Psoas muscle (tissue), 8 donors: ENCODE measurements around the gene ZNHIT2. TPM values are rescaled to one million over a fixed set of nuclear protein-coding genes. Genes with fewer than 3 reads are reported as not detected.

Source experiments
- ATAC-seq, 4 donors: fragments of 200-7000 bp; cut with Tn5 transposase; one replicate each; pipeline ENCODE4 v1.9.1; 2020; ENCODE audit warnings: moderate library complexity in 3 of 4, mild to moderate bottlenecking in 2 of 4
- DNase-seq, 2 donors: peaks; one replicate each; pipeline ENCODE4 v3.0.0-alpha.2; 2020
- H3K27ac ChIP-seq: fragments of 200-600 bp; one replicate; pipeline ENCODE4 v1.8.0; 2022
- H3K27me3 ChIP-seq, 3 donors: fragments of 200-600 bp in 1 of 3; one replicate each; pipeline versions ENCODE4 v1.6.1 to v1.8.0; 2013 to 2022; ENCODE audit warnings: low read length in 2 of 3, mild to moderate bottlenecking in 2 of 3, moderate library complexity in 1 of 3; ENCODE audit not compliant: insufficient read depth in 3 of 3
- H3K36me3 ChIP-seq, 2 donors: fragments of 200-600 bp in 1 of 2; one replicate each; pipeline versions ENCODE4 v1.6.1 to v1.8.0; 2013 to 2022; ENCODE audit warnings: low read depth in 1 of 2, mild to moderate bottlenecking in 1 of 2, moderate library complexity in 1 of 2; ENCODE audit not compliant: insufficient read depth in 1 of 2
- H3K4me1 ChIP-seq: fragments of 200-600 bp; one replicate; pipeline ENCODE4 v1.8.0; 2022
- H3K4me3 ChIP-seq: fragments of 200-600 bp; one replicate; pipeline ENCODE4 v1.8.0; 2022; ENCODE audit warnings: mild to moderate bottlenecking
- H3K9me3 ChIP-seq: fragments of 200-600 bp; one replicate; pipeline ENCODE4 v1.8.0; 2022
- WGBS, 3 donors: extraction: QIAGEN DNeasy Blood & Tissue Kit; methylation state at CpG; one replicate each; pipeline versions ENCODE4 v1.1.6 to v1.1.7; 2013; 5-methylcytosine and 5-hydroxymethylcytosine counted together
- intact Hi-C, 2 donors: fragments of 100-400 bp; cut with DNase I; formaldehyde crosslinking; loops; one replicate each; pipeline versions ENCODE4 v1.11.0 to v1.14.2; 2022
- polyA plus RNA-seq, 3 donors: library from polyadenylated mRNA; stranded (reverse); fragments of 200-250 nt; gene quantifications; one replicate each; pipeline ENCODE4 v1.2.3, GENCODE V29; 2013
- total RNA-seq, 4 donors: library from RNA; stranded (reverse); fragmentation: NEBNext Ultra II Directional in 2 of 4; extraction: Animal tissue kit (Norgen Biotek cat#: 25700) in 2 of 4; gene quantifications; one replicate each; pipeline versions ENCODE4 v1.2.1 to v1.2.4, GENCODE V29; 2021 to 2023
- TF ChIP-seq, protein P1 (sequence below): fragments of 200-600 bp; IDR thresholded peaks from one replicate; pipeline ENCODE4 v1.8.0; 2022; ENCODE audit warnings: antibody characterized with exemption
- donor health status: healthy with polysubstance abuse.
- donor health status: DM: no; HTN: no; CAD: no; lungs with moderate emphysema.
- donor health status: Bipolar disorder and iron deficiency.
- donor health status: healthy.
- donor health status: DM: yes; HTN: yes; CAD: no.
- donor health status: DM: no; HTN: no; CAD: no.
- donor health status: DM: no; HTN: no; CAD: no.
- donor health status: DM: yes; HTN: yes; CAD: no.

ZNHIT2 gene
- total and polyA plus RNA-seq, 7 donors: 8.6 to 25.7 (median 16.1) TPM

- 59 to 67% (median 64%) methylated on average over 10 of the region's 10 CpGs for WGBS, 3 donors
- ATAC-seq: no peak
- DNase-seq: no peak
- Histone ChIP-seq H3K4me1 (peaks cover 30% of the 10 kb centered on the region), H3K27ac (peak overlapping the region; percentile 96), H3K9me3 (no peaks in the 10 kb centered on the region), H3K4me3 (peak overlapping the region; percentile 98), H3K36me3 (peaks cover 3 to 58% of the 10 kb centered on the region in 2 donors), H3K27me3 (no peaks in the 10 kb centered on the region)
- intact Hi-C loops: no loop called here
- TF ChIP-seq, protein P1, sequence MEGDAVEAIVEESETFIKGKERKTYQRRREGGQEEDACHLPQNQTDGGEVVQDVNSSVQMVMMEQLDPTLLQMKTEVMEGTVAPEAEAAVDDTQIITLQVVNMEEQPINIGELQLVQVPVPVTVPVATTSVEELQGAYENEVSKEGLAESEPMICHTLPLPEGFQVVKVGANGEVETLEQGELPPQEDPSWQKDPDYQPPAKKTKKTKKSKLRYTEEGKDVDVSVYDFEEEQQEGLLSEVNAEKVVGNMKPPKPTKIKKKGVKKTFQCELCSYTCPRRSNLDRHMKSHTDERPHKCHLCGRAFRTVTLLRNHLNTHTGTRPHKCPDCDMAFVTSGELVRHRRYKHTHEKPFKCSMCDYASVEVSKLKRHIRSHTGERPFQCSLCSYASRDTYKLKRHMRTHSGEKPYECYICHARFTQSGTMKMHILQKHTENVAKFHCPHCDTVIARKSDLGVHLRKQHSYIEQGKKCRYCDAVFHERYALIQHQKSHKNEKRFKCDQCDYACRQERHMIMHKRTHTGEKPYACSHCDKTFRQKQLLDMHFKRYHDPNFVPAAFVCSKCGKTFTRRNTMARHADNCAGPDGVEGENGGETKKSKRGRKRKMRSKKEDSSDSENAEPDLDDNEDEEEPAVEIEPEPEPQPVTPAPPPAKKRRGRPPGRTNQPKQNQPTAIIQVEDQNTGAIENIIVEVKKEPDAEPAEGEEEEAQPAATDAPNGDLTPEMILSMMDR: no peak
Observed at GRCh38 chr11:65132238-65132987, 14.9 kb upstream of the ZNHIT2 start.

DNA sequence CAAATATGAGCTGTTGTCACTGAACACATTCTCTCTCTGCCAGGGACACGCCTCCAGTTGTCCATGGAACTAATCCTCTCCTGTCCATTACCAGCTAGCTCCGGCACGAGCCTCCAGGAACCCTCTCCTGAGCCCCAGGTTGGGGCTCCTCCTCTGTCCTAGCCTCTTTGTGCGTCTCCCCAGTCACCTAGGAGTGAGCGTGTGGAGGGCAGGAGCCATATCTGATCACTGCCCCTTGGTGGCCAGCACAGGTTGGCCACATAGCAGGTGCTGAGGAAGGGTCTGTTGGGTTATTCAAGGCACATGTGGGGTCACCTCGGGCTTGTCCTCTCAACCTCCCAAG, 14.4 kb upstream of the ZNHIT2 start:
- H3K9me3 ChIP-seq: no peaks in the 10 kb centered on the region
- TF ChIP-seq, protein P1: no peak
- DNase-seq (peak in 1 of 2 donors; percentile 44), ATAC-seq (no peak)
- no peaks in the 10 kb centered on the region for H3K27me3 ChIP-seq
- peaks cover 30% of the 10 kb centered on the region for H3K4me1 ChIP-seq
- 57 to 77% (median 63%) methylated on average over 6 of the region's 6 CpGs for WGBS, 3 donors
- peaks cover 3 to 64% of the 10 kb centered on the region in 2 donors for H3K36me3 ChIP-seq
- H3K27ac ChIP-seq: no peak overlapping the region
- intact Hi-C loops: no loop called here
- no peak overlapping the region for H3K4me3 ChIP-seq

GRCh38 chr11:65131417-65131776, 13.9 kb upstream of the ZNHIT2 start:
- DNase-seq (no peak), ATAC-seq (no peak)
- Histone ChIP-seq H3K27me3 (no peaks in the 10 kb centered on the region), H3K4me3 (no peak overlapping the region), H3K27ac (no peak overlapping the region), H3K4me1 (peaks cover 30% of the 10 kb centered on the region), H3K9me3 (no peaks in the 10 kb centered on the region), H3K36me3 (peaks cover 3 to 68% of the 10 kb centered on the region in 2 donors)
- TF ChIP-seq, protein P1: no peak
- 71 to 86% (median 79%) methylated on average over 3 of the region's 3 CpGs for WGBS, 3 donors
- intact Hi-C loops: no loop called here

GRCh38 chr11:65130631-65131416, 13.3 kb upstream of the ZNHIT2 start:
- intact Hi-C loops: no loop called here
- Histone ChIP-seq H3K4me1 (peaks cover 26% of the 10 kb centered on the region), H3K27ac (no peak overlapping the region), H3K27me3 (no peaks in the 10 kb centered on the region), H3K9me3 (no peaks in the 10 kb centered on the region), H3K4me3 (no peak overlapping the region), H3K36me3 (peaks cover 3 to 74% of the 10 kb centered on the region in 2 donors)
- 68 to 79% (median 68%) methylated on average over 19 of the region's 19 CpGs for WGBS, 3 donors
- no peak for ATAC-seq
- TF ChIP-seq, protein P1: no peak
- no peak for DNase-seq
